ENCODE data around the gene PBRM1.

PBRM1 gene

DNA sequence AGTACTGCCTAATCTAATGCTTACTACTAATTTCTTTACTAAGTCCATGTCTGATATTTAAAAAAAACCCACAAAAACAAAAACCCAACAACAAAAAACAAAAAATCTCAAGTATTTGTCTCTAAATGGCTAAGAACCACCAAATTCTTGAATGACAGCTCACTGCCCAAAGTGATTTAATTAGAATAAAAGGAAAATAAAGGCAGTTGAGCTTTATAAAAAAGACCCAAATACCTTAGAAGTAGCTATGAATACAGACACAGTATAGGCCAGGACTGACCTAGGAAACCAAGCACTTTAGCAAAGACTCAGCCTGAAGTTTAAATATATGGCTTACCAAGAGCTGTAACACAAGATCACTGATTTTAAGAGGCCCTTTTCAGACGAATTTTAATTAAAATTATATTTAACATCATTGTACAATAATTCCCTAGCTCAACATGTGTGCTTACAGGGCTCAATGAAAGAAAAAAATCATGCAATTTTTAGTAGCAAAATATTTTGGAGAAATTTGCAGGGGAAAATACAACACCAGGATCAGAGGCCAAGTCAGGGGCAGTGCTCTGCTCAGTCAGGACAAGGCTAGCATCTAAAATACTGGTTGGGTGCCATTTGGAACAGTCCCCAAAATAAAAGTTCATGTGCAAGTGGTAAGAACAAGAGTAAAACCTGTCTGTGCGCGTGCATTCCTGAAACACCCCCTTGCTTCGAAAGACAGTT lies 124.5 kb downstream of the PBRM1 start:
- no peak overlapping the region for H3K4me3 ChIP-seq (replicated peaks; ENCODE audit: low read depth, low read length)
- TF ChIP-seq, protein P1, sequence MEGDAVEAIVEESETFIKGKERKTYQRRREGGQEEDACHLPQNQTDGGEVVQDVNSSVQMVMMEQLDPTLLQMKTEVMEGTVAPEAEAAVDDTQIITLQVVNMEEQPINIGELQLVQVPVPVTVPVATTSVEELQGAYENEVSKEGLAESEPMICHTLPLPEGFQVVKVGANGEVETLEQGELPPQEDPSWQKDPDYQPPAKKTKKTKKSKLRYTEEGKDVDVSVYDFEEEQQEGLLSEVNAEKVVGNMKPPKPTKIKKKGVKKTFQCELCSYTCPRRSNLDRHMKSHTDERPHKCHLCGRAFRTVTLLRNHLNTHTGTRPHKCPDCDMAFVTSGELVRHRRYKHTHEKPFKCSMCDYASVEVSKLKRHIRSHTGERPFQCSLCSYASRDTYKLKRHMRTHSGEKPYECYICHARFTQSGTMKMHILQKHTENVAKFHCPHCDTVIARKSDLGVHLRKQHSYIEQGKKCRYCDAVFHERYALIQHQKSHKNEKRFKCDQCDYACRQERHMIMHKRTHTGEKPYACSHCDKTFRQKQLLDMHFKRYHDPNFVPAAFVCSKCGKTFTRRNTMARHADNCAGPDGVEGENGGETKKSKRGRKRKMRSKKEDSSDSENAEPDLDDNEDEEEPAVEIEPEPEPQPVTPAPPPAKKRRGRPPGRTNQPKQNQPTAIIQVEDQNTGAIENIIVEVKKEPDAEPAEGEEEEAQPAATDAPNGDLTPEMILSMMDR (IDR thresholded peaks at IDR 0.05; ENCODE audit: insufficient read depth, low read length, poor library complexity, severe bottlenecking): no peak
- no peak for DNase-seq (ENCODE audit: extremely low read depth, insufficient read length)
- no peaks in the 10 kb centered on the region for H3K27me3 ChIP-seq (replicated peaks; ENCODE audit: control insufficient read depth, insufficient read depth, low read length)
- peaks cover 18% of the 10 kb centered on the region for H3K36me3 ChIP-seq (ENCODE audit: control insufficient read depth, insufficient read depth, low read length)

DNA sequence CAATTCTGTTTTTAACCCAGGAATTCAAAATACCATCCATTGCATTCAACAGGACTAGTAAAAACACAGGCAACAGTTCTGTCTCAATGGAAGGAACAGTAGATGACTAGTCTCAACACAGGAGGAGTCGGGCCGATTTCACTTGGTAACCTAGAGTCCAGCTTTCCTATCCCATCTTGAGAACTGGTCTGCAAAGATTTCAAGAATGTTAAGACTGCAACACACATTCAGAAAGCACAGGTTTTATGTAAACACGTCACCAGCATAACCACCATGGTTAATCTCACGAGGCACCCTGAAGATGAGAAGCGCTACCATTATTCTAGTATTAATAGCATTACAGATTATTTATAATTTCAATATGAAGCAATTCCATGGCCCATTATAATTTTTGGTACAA lies 127.3 kb downstream of the PBRM1 start:
- no peaks in the 10 kb centered on the region for H3K27me3 ChIP-seq (replicated peaks; ENCODE audit: control insufficient read depth, insufficient read depth, low read length)
- DNase-seq (ENCODE audit: extremely low read depth, insufficient read length): no peak
- peaks cover 24% of the 10 kb centered on the region for H3K36me3 ChIP-seq (ENCODE audit: control insufficient read depth, insufficient read depth, low read length)
- TF ChIP-seq, protein P1 (IDR thresholded peaks at IDR 0.05; ENCODE audit: insufficient read depth, low read length, poor library complexity, severe bottlenecking): no peak
- H3K4me3 ChIP-seq (replicated peaks; ENCODE audit: low read depth, low read length): no peak overlapping the region

DNA sequence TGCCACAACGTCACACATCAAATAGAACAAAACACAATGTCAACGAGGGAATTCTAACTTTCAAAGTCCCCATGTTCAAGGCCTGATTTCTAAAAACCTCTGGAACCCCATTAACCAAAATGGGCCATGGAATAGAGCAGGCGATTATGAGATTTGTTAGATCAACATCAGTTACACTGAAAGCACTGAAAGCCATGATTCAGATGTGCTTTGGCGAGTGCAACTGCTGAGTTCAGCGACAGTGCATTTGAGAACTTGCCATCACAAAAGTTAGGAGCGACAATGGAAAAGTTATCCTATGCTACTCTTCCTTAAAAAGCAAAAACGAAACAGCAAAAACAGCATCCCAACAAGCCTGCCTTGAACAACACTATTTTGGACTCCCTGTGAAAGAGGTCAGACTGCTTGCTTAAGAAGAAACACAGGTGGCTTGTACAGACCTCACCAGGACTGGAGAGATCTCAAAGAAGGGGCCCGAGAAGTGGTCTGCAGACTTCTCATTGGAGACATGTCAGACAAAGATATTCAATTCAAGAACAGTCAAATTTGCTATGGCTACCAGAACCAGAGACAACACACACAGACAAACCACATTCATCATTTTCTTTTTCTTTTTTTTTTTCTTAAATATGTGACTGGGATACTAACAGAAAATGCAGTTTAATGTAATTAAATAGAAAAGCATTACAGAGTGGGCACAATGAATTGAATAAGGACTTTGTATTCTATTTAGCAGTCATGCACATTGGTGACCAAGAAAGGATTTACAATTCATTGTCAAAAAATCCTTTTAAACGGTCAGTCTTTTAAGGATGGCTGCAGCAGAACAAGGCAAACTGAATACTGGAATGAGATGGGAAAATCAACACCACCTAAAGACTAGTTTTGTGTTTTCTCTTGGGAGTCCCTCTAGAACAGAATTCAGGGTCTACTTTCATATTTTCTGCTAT lies 128.4 kb downstream of the PBRM1 start:
- Histone ChIP-seq H3K4me3 (replicated peaks; ENCODE audit: low read depth, low read length) (no peak overlapping the region), H3K36me3 (ENCODE audit: control insufficient read depth, insufficient read depth, low read length) (peaks cover 25% of the 10 kb centered on the region), H3K27me3 (replicated peaks; ENCODE audit: control insufficient read depth, insufficient read depth, low read length) (no peaks in the 10 kb centered on the region)
- no peak for DNase-seq (ENCODE audit: extremely low read depth, insufficient read length)
- TF ChIP-seq, protein P1 (IDR thresholded peaks at IDR 0.05; ENCODE audit: insufficient read depth, low read length, poor library complexity, severe bottlenecking): no peak

DNA sequence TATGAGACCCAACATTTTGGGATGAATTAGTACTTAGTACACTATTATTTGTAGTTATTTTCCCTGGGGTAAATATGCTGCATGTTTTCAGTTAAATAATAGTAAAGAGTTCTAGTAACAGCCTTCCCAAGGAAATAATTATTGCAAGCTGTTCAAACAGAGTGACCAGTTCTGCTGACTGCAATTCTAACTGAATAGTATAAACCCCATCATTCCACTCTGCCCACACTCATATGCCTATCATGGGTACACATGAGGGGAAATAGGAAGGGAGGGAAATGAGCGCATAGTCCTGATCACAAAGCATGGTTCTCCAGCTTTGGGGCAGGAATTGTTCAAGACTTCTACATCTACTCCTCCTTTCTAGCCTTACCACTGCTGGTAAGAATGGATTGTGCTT lies 130.7 kb downstream of the PBRM1 start:
- DNase-seq (ENCODE audit: extremely low read depth, insufficient read length): no peak
- TF ChIP-seq, protein P1 (IDR thresholded peaks at IDR 0.05; ENCODE audit: insufficient read depth, low read length, poor library complexity, severe bottlenecking): no peak
- H3K36me3 ChIP-seq (ENCODE audit: control insufficient read depth, insufficient read depth, low read length): peaks cover 28% of the 10 kb centered on the region
- H3K27me3 ChIP-seq (replicated peaks; ENCODE audit: control insufficient read depth, insufficient read depth, low read length): no peaks in the 10 kb centered on the region
- H3K4me3 ChIP-seq (replicated peaks; ENCODE audit: low read depth, low read length): no peak overlapping the region

DNA sequence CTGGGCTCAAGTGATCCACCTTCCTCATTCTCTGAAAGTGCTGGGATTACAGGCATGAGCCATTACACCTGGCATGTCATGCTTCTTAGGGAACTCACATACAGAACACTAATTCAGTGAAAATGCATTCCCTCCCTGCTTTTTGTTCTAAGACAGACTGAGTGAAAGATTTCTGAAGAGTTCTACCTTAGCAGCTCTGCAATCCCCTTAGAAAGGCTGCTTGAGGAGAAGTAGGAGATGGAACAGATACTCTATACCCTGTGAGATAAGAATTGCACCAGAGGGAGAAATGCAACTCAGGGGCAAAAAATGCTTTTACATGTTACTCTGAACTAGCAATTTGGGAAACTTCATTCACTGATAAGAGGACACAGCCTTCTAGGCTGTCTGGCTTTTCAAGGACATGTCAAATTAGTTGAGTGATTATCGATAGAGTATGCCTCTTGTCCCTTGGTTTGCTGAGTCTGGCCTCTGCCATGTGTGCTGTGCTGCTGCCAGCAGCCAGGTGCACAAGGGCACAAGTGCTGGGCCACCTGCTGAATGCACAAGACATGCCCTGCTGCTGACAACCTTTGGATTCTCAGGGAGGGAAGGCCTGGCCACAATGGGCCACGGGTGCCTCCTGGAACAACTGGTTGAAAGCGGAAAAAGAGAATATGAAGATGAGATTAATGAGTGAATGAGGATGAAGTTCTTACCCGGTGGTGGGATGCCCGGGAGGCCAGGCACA lies 131.5 kb downstream of the PBRM1 start:
- H3K36me3 ChIP-seq (ENCODE audit: control insufficient read depth, insufficient read depth, low read length): peaks cover 26% of the 10 kb centered on the region
- no peak for DNase-seq (ENCODE audit: extremely low read depth, insufficient read length)
- no peak overlapping the region for H3K4me3 ChIP-seq (replicated peaks; ENCODE audit: low read depth, low read length)
- no peaks in the 10 kb centered on the region for H3K27me3 ChIP-seq (replicated peaks; ENCODE audit: control insufficient read depth, insufficient read depth, low read length)
- TF ChIP-seq, protein P1 (IDR thresholded peaks at IDR 0.05; ENCODE audit: insufficient read depth, low read length, poor library complexity, severe bottlenecking): no peak
